Mucosa of stomach (tissue), 1 donor: ENCODE measurements around the gene NOTCH3.

Experiments used
- H3K27me3 ChIP-seq: one replicate; pipeline ENCODE4 v1.7.0; 2013; ENCODE audit warnings: mild to moderate bottlenecking, low read length; ENCODE audit not compliant: control insufficient read depth, insufficient read depth
- H3K36me3 ChIP-seq: one replicate; pipeline ENCODE4 v1.7.0; 2013; ENCODE audit warnings: low read length; ENCODE audit not compliant: control insufficient read depth, insufficient read depth
- H3K4me1 ChIP-seq: one replicate; pipeline ENCODE4 v1.7.0; 2013; ENCODE audit warnings: mild to moderate bottlenecking, low read length; ENCODE audit not compliant: control insufficient read depth, insufficient read depth
- H3K4me3 ChIP-seq: one replicate; pipeline ENCODE4 v1.7.0; 2013; ENCODE audit warnings: low read length
- H3K9ac ChIP-seq: one replicate; pipeline ENCODE4 v1.7.0; 2013; ENCODE audit warnings: mild to moderate bottlenecking, low read length, moderate library complexity
- H3K9me3 ChIP-seq: one replicate; pipeline ENCODE4 v1.7.0; 2013; ENCODE audit warnings: mild to moderate bottlenecking, low read length, moderate library complexity; ENCODE audit not compliant: control insufficient read depth
- donor health status: Pancreatic carcinoma.

NOTCH3 gene

DNA sequence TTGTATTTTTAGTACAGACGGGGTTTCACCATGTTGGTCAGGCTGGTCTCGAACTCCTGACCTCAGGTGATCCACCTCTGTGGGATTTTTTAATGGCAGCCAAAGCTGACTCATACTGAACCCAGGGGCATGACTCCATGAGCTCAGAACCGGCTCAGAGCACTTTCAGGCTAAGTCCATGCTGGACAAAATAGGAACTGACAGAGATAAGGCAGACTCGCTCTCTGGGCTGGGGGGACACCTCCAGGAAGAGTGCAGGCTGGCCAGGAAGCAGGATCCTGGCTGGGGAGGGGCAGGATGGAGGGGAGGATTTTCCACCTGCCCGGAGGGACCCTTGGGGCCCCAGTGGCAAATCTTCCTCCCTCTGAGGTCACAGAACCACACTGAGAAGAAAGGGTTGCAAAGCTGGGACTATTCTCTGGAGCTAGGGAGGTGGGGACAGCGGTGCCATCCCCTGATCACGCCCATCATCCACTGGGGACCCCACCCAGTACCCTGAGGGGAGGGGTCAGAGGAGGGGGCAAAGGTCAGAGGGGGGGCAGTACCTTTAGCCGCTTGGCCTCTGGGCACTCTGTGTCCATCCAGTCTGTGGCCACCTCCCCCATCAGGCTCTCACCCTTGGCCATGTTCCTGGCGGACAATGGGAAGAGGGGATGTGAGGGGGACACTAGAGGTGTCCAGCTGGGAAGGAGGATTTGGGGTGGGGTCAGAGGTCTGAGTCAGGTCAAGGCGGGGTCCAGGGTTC, 31.1 kb downstream of the NOTCH3 start:
- no peak overlapping the region for H3K9ac ChIP-seq
- H3K4me1 ChIP-seq = no peaks in the 10 kb centered on the region
- H3K27me3 ChIP-seq = no peaks in the 10 kb centered on the region
- H3K9me3 ChIP-seq = peaks cover 13% of the 10 kb centered on the region
- H3K4me3 ChIP-seq = no peak overlapping the region
- no peaks in the 10 kb centered on the region for H3K36me3 ChIP-seq

DNA sequence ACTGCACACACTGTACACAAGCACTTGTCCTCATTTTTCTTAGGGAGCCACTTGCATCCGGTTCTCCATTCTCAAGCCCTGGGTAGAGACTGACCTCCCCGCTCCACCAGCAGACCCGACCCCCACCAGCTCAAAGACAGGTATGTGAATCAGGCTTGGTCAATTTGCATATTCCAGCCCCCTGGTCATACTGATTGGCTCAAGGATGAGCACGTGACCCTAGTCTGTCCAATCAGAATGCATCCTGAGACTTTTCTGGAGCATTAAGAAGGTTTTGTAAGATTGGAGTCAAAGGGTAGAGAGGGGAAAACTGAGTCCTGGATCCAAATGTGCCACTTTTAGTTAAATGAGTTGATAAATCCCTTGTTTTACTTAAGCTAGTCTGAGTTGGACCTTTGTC, 34.1 kb downstream of the NOTCH3 start:
- Histone ChIP-seq H3K4me1 (no peaks in the 10 kb centered on the region), H3K9me3 (peaks cover 13% of the 10 kb centered on the region), H3K27me3 (no peaks in the 10 kb centered on the region), H3K9ac (no peak overlapping the region), H3K36me3 (no peaks in the 10 kb centered on the region), H3K4me3 (no peak overlapping the region)

DNA sequence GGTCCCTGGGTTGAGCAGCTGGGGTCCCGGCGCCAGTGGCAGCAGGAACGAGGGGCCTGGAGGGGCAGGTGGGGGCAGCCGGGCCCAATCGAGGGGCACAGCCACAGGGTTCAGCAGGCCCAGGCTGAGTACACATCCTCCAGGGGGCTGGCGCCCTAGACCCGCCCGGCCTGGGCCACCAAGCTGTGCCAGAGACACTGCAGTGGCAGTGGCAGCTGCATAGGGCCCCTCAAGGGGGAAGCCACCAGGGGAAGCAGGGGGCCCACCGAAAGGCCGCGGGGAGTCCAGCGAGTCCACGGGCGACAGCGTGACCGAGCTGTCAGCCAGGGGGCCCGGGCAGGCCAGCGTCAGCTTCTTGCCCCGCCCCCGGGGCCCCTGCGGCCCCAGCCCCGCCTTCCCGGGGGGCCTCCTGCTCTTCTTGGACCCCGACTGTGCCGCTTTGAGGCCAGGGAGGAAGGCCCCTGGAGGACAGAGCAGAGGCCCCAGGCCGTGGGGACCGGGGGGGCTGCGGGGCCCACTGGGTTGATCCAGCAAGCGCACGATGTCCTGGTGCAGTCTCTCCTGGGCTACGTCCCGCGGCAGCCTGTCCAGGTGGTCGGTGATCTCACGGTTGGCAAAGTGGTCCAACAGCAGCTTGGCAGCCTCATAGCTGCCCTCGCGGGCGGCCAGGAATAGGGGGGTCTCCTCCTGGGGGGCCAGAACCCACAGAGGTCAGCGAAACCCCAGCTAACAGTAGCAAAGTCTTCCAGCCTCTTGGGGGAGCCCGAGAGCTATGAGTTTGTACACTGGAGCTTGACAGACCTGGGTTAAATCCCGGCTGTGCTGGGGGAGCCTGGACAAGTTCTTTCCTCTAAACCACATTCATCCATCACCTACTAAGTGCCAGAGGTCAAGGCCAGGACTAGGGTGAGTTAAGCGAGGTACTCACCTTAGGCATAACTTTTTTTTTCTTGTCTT, 39.5 kb downstream of the NOTCH3 start:
- H3K4me1 ChIP-seq = no peaks in the 10 kb centered on the region
- no peak overlapping the region for H3K9ac ChIP-seq
- H3K36me3 ChIP-seq = no peaks in the 10 kb centered on the region
- no peak overlapping the region for H3K4me3 ChIP-seq
- H3K27me3 ChIP-seq = no peaks in the 10 kb centered on the region
- peaks cover 10% of the 10 kb centered on the region for H3K9me3 ChIP-seq

DNA sequence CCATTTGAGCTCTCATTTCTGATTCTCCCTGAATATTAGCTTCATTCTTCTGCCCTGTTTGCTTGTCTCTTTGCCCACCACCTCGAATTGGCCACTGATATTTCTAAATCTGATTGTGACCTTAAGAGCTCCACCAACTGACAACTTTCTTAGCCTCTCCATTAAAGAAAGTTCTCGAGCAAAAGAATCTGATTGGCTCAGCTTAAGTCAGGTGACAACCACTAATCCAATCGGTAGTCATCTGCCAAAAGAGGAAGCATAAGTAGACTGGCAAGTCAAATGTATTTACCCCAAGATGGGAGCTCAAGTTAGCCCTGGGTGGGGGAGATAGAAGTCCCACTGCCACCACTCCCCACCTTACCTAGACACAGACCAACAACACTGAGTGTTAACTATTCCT, 41.5 kb downstream of the NOTCH3 start:
- Histone ChIP-seq H3K27me3 (no peaks in the 10 kb centered on the region), H3K9ac (no peak overlapping the region), H3K4me1 (no peaks in the 10 kb centered on the region), H3K4me3 (no peak overlapping the region), H3K36me3 (no peaks in the 10 kb centered on the region), H3K9me3 (peaks cover under 1% of the 10 kb centered on the region)

DNA sequence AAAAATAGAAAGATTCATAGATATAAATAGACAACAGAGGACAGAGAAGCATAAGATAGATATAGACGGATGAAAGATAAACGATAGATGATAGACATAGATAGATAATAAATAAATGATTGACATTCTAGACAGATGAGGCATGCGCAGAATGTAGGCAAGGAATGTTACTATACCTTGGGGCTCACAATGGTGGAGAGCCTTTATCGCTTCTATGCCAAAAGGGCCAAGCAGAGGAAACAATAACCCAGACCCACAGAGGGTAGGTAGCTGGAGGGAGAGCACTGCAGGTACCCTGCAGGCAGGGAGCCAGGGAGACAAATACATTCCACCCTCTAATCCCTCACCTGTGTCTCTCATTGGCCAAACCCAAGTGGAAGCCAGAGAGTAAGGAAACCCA, 44.4 kb downstream of the NOTCH3 start:
- Histone ChIP-seq H3K4me3 (no peak overlapping the region), H3K9me3 (peaks cover 3% of the 10 kb centered on the region), H3K9ac (no peak overlapping the region), H3K36me3 (no peaks in the 10 kb centered on the region), H3K27me3 (no peaks in the 10 kb centered on the region), H3K4me1 (no peaks in the 10 kb centered on the region)

DNA sequence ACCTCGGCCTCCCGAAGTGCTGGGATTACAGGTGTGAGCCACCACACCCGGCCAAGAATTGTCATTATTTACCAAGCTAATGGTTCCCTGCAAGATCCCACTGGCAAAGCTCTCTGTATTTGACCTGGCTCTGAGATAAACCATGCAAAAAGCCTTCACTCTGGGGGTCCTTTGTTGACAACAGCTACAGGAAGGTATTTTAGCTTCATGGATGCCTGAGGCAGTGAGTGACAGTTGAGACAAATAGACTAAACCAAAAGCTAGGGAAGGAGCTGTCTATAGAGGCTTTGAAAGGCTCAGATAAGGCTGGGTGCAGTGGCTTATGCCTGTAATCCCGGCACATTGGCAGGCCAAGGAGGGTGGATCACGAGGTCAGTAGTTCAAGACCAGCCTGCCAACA, 45.5 kb downstream of the NOTCH3 start:
- Histone ChIP-seq H3K4me1 (no peaks in the 10 kb centered on the region), H3K9me3 (peaks cover 3% of the 10 kb centered on the region), H3K9ac (no peak overlapping the region)

DNA sequence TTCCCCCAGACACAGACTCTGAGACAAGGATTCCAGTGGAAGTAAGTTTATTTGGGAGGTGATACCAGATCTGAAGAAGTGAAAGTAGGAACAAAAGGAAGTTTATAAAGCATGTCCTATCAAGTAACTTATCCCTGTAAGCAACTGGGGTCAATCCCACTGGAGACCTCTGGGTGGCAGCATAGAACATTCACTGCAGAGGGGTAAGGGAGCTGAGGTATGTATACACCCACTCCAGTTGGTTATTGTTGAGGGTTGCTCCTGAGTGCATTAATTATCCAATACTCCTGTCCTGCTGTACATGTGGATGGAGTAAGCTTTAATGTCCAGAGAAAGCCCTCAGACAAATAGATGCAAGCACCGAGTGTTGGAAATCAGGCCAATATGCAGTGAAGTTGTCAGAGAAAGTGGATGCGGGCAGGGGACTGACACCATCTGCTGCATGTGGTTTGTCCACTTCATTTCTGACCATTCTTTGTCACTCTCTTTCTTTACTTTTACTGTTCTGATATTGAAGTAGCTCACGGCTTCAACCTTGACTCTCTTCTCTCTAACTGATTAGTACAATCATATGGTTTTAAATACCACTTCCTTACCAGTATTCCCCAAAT, 46.7 kb downstream of the NOTCH3 start:
- Histone ChIP-seq H3K4me3 (no peak overlapping the region), H3K9me3 (peaks cover 3% of the 10 kb centered on the region), H3K9ac (no peak overlapping the region)

More for the DNA sequence above, 45.5 kb downstream of the NOTCH3 start:
- Histone ChIP-seq H3K27me3 (no peaks in the 10 kb centered on the region), H3K36me3 (no peaks in the 10 kb centered on the region), H3K4me3 (no peak overlapping the region)

DNA sequence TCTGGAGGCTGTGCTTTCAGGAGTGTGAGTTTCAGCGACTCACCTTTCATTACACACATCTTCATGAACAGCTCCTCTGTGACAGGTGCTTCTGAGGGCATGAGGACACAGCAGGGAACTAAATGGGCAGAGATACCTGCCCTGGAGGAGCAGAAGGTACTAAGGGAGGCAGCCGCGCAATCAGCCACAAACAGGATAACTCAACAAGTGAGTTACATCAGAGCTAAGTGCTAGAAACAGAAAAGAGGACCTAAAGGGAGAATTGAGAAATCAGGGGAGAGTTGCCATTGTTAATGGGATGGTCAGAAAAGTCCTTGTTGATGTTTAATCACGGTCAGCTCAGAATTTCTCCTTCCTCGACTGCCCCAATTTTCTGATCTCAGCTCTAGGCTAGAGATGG, 51.1 kb downstream of the NOTCH3 start:
- Histone ChIP-seq H3K27me3 (no peaks in the 10 kb centered on the region), H3K4me3 (no peak overlapping the region), H3K9me3 (peaks cover 3% of the 10 kb centered on the region), H3K36me3 (no peaks in the 10 kb centered on the region), H3K9ac (no peak overlapping the region), H3K4me1 (no peaks in the 10 kb centered on the region)

More for the DNA sequence above, 46.7 kb downstream of the NOTCH3 start:
- Histone ChIP-seq H3K27me3 (no peaks in the 10 kb centered on the region), H3K36me3 (no peaks in the 10 kb centered on the region), H3K4me1 (no peaks in the 10 kb centered on the region)

DNA sequence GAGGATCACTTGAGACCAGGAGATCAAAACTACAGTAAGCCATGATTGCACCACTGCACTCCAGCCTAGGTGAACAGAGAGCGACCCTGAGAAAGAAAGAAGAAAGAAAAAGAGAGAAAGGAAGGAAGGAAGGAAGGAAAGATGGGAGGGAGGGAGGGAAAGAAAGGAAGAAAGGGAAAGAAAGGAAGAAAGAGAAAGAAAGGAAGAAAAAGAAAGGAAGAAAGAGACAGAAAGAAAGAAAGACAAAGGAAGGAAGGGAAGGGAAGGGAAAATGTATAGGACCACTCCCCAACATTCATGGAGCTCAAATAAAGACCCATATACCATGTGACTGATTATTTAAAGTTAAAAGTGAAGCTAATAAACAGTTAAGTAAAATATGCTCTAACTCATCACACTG, 53.7 kb downstream of the NOTCH3 start:
- Histone ChIP-seq H3K4me3 (no peak overlapping the region), H3K9me3 (no peaks in the 10 kb centered on the region), H3K4me1 (no peaks in the 10 kb centered on the region), H3K36me3 (no peaks in the 10 kb centered on the region), H3K9ac (no peak overlapping the region), H3K27me3 (no peaks in the 10 kb centered on the region)

DNA sequence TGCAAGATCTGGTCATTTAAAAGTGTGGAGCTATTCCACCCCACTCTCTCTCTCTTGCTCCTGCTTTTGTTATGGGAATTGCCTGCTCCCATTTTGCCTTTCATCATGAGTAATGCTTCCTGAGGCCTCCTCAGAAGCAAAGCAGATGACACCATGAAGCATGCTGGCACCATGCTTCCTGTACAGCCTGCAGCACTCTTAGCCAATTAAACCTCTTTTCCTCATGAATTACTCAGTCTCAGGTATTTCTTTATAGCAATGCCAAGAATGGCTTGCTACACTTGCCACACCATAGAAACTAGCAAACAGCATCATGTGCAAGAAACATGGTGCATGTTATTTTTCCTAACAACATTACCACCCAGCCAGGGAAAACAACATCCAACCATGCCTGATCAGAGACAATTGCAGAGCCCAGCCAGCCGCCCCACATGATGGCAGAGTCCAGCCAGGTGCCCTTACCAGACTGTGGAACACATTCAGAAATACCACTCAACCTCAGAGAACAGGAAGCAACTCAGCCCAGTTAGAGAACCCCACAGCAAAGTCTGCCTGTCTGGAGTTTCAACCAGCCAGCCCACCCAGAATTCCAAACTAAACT, 56.6 kb downstream of the NOTCH3 start:
- Histone ChIP-seq H3K4me3 (no peak overlapping the region), H3K36me3 (no peaks in the 10 kb centered on the region), H3K9me3 (no peaks in the 10 kb centered on the region), H3K4me1 (no peaks in the 10 kb centered on the region), H3K27me3 (no peaks in the 10 kb centered on the region), H3K9ac (no peak overlapping the region)

DNA sequence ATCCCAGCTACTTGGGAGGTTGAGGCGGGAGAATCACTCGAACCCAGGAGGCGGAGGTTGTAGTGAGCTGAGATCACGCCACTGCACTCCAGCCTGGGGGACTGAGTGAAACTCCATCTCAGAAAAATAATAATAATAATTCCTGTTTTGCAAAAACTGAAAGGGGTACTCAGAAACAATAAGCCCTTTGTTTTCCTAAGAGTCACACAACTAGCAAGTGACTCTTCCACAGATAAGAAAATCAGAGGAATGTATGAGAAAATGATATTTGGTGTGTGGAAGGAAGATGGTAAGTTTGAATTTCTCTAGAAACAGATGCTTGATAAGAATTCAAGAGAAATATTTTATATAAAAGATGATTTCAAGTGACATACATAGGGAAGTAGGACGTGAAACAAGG, 58.5 kb downstream of the NOTCH3 start:
- Histone ChIP-seq H3K4me3 (no peak overlapping the region), H3K27me3 (no peaks in the 10 kb centered on the region), H3K9ac (no peak overlapping the region), H3K36me3 (no peaks in the 10 kb centered on the region), H3K9me3 (no peaks in the 10 kb centered on the region), H3K4me1 (no peaks in the 10 kb centered on the region)
